HG03521 (cell line): ENCODE measurements around the gene CD6.

Source experiments
- ATAC-seq: cut with Tn5 transposase; IDR thresholded peaks from one replicate; pipeline ENCODE4 v1.9.1; 2021; ENCODE audit warnings: mild to moderate bottlenecking, moderate library complexity; ENCODE audit not compliant: unreplicated experiment

CD6 gene

DNA sequence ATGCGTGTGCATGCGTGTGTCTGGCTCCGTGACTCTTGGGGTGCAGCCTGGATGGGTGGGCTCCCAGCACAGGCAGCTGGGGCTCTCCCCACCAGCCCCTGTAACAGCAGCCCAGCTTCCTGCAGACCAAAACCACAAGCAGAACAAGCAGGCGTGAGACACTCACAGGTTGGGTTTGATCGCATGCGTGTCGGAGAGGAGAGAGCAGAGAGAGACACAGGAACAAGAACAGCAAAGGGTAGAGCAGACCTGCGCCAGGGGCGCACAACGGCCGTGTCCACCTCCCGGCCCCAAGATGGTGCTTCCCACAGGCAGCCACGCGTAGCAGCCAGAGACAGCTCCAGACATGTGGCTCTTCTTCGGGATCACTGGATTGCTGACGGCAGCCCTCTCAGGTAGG, at the start of gene CD6:
Gene CD6, plus strand, starts transcription at position 161 of the 400 bp plus-strand sequence. Its CDS starts 186 bp downstream, at position 347.
- ATAC-seq = no peak

GRCh38 chr11:60921777-60922335, 49.6 kb upstream of the CD6 start:
- ATAC-seq = no peak

- no peak for ATAC-seq
Observed at GRCh38 chr11:60922906-60923305, 48.6 kb upstream of the CD6 start.

DNA sequence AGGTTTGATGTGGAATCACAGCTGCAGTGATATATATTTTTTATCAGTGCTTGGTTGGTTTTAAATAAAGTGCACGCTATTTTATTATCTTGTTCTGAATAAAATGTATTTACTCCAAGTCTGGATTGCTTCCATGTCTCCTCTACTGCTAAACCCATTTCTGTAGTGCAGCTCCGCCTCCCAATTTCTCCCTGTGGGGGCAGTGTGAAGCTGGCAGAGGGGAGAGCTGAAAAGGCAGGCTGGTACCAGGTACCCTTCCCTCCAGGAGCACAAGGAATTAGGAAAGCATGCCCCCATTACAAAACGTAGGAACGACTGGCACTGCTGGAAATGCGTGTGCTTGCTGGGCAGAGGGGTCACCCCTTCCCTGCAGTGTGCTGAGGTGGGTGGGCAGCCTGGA, 48.2 kb upstream of the CD6 start:
- ATAC-seq = no peak

DNA sequence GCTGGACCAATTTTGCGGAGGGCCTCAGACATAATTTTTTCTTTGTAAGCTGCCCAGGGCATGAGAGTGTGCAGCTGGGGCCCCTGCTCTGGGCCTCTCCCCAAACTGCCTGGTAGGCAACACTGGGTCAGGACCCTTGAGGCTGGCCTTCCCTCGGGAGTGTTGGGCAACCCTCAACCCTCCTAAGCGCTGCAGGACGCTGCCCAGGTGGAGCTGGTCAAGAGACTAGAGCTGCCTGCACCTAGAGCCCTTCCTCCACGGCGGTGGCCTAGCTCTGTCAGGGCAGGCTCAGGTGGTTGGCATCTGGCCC, 47.7 kb upstream of the CD6 start:
- ATAC-seq = no peak

GRCh38 chr11:60924110-60924905, 47.2 kb upstream of the CD6 start, which contains the start of gene TMEM132A:
TMEM132A (plus strand) TSS chr11:60924460; CDS start chr11:60924634, 174 bp downstream.
- ATAC-seq = no peak

DNA sequence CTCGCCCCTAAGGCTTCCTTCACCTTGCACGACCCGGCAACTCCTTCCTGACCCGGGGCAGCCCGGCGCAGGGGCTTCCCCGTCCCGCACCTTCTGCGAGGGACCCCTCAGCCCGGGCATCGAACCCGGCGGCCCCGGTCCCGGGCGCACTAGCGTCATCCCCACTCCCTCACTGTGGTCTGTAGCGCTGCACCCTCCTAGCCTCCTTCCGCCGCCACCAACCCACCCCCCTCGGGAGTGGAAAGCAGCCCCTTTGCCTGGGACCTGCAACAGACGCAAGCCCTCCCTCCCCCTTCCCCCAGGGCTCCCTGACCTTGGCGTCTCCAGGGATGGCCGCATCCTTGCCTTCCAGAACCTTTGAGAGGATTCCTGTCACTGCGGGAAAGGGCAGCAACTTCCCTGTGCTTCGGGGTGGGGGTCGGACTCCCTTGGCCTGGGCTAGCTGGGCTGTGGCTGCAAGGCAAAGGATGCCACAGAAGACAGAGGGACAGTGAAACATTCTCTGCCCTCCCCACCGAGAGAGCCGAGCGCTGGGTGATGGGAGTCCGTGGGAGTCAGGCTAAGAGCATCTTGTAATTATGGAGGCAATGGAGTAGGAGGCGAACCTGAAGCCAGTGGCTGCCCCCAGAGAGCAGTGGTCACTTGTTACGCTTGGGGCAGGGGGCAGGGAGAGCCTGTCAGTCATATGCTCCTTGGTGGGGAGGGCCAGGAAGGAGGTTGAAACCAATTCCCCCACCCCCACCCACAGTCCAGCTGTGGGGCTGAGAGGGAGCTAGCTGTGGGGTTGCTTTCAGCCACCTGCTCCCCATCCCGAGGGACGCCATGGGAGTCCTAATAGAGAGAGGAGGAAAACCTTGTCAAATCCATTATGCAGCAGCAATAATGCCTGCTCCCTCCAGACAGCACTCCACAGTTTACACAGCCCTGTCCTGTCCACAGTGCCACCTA, 46.3 kb upstream of the CD6 start:
- ATAC-seq = no peak

- no peak for ATAC-seq
Observed at GRCh38 chr11:60925868-60926267, 45.6 kb upstream of the CD6 start.

DNA sequence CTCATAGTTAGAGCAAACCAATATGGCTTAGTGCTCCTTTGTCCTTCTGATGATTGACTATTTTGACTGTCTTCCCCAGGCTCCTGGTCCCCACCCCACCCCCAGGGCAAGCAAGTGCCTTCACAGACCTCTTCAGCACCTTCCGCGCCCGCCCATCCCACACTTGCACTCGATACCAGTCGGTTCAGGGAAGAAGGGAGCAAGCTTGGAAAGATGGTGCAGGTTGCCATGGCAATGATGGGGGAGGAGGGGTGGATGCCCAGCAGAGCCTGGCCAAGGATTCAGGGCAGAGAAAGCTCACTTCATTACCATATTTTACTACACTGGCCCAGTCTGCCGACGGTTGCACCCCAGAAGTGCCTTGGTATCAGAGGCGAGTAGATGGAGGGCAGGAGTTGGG, 45.0 kb upstream of the CD6 start:
- no peak for ATAC-seq

GRCh38 chr11:60927061-60927592, 44.4 kb upstream of the CD6 start:
- ATAC-seq = no peak

- ATAC-seq = no peak
Observed at GRCh38 chr11:60927600-60927999, 43.9 kb upstream of the CD6 start.

DNA sequence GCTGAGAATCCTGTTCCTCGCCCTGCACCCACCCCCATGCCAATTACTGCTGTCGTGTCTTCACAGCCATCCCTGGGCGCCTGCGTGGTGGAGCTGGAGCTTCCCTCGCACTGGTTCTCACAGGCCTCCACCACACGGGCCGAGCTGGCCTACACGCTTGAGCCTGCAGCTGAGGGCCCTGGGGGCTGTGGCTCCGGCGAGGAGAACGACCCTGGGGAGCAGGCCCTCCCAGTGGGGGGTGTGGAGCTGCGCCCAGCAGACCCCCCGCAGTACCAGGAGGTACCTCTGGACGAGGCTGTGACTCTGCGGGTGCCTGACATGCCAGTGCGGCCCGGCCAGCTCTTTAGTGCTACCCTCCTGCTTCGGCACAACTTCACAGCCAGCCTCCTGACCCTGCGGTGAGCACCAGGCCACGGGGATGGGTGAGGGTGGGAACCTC, 42.9 kb upstream of the CD6 start:
- ATAC-seq = no peak

- no peak for ATAC-seq
Observed at GRCh38 chr11:60929764-60930163, 41.7 kb upstream of the CD6 start.

DNA sequence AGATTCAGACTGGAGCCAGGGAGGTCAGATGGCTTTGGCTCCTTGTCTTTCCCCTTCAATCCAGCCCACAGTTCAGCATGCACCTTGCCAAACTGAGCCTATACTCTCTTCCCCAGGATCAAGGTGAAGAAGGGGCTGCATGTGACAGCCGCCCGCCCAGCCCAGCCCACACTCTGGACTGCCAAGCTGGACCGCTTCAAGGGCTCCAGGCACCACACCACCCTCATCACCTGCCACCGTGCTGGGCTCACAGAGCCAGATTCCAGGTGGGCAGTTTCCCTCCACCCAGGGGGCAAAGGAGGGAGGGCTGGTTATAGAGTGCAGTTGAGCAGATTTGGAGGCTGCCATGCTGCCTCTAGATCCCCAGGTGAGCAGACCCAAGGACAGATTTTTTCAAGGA, 41.1 kb upstream of the CD6 start:
- no peak for ATAC-seq

- ATAC-seq = no peak
Observed at GRCh38 chr11:60931917-60932316, 39.6 kb upstream of the CD6 start.

DNA sequence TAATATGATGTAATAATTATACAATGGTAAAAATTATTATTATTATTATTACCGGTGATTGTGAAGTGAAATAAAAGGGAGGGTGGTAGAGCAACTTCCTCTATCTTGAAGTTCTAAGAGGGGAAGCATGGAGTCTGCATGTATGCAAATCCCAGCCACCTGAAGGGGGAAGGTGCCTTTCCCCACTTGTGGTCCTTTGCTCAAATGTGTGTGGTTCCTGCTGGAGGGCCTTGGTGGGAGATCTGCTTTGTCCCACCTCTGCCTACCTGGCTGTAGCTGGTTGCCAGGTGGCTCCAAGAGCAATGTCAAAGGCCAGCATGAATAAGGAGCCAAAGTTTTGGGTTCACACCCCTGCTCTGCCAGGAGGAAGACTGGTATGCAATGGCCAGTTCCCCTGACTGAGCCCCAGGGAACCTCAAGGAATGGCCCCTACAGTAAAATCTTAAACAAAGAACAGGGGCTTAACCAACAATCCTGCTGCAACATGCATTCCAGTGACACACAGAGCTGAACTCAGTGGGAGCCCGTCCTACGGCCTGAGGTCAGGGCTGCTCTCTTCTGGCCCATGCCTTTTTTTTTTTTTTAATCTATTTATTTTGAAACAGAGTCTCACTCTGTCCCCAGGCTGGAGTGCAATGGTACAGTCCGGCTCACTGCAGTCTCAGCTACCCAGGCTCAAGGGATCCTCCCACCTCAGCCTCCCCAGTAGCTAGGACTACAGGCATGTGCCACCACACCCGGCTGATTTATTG, 38.7 kb upstream of the CD6 start:
- ATAC-seq = no peak

- no peak for ATAC-seq
Observed at GRCh38 chr11:60933416-60934123, 37.9 kb upstream of the CD6 start.

GRCh38 chr11:60934124-60934789, 37.2 kb upstream of the CD6 start:
- no peak for ATAC-seq

- ATAC-seq = no peak
Observed at GRCh38 chr11:60934790-60935605, 36.5 kb upstream of the CD6 start.
